Measurements from ENCODE around the gene SUGCT.

DNA sequence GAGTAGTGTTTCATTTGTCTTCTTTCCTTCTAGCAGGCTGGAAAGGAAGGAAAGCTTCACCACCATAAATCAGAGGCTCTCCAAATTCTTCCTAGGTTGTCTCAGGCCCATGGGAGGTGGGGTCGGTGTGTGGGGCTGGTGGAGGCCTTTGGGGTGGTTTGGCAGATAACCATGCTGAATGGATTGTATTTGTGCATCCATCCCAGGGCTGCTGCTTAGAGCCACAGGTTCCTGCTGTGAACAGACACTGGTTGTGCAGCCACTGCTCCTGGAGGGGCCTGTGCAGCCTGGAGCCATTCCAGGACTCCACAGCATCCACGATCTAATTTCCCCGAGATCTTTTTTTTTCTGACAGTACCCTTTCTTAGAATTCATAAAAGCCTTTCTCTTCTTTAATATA, 741.8 kb downstream of the SUGCT start:
- no peak for TF ChIP-seq EZH2 (IDR thresholded peaks at IDR 0.05; ENCODE audit: borderline replicate concordance, low read depth, low read length, severe bottlenecking)
- TF ChIP-seq CTCF (IDR thresholded peaks at IDR 0.05; ENCODE audit: borderline replicate concordance, extremely low read depth, low read length, poor library complexity, severe bottlenecking): no peak

Data from DND-41 (cell line).